Adrenal gland (tissue), 12 donors: ENCODE data around the gene PLAAT5. TPM values are rescaled to one million over a fixed set of nuclear protein-coding genes. Genes with fewer than 3 reads are reported as not detected.

Source experiments
- DNase-seq, 7 donors: peaks; one replicate each; pipeline ENCODE4 v3.0.0-alpha.2; 2019 to 2020
- H3K27ac ChIP-seq, 5 donors: fragments of 200-600 bp; sonication (generic) in 4 of 5; 1 replicate in 3 of 5; 2 replicates in 2 of 5; pipeline versions ENCODE4 v1.5.1 to v1.8.0; 2016 to 2020; ENCODE audit warnings: mild to moderate bottlenecking in 1 of 5
- H3K27me3 ChIP-seq: fragments of 200-600 bp; 2 replicates; pipeline ENCODE4 v1.8.0; 2021
- H3K36me3 ChIP-seq, 2 donors: fragments of 200-600 bp; replicated peaks in 1 of 2; 1 replicate in 1 of 2; 2 replicates in 1 of 2; pipeline versions ENCODE4 v1.5.1 to v1.8.0; 2018 to 2022
- H3K4me1 ChIP-seq, 2 donors: fragments of 200-600 bp; replicated peaks in 1 of 2; 1 replicate in 1 of 2; 2 replicates in 1 of 2; pipeline versions ENCODE4 v1.5.1 to v1.8.0; 2018 to 2021
- H3K4me3 ChIP-seq, 4 donors: fragments of 200-600 bp; sonication (generic) in 3 of 4; one replicate each; pipeline ENCODE4 v1.5.1; 2016 to 2018
- H3K9me3 ChIP-seq, 3 donors: fragments of 200-600 bp; sonication (generic) in 1 of 3; replicated peaks in 1 of 3; 1 replicate in 2 of 3; 2 replicates in 1 of 3; pipeline versions ENCODE4 v1.5.1 to v1.8.0; 2016 to 2021
- CTCF ChIP-seq, 6 experiments: fragments of 450-650 bp in 4 of 6; fragments of 200-600 bp in 2 of 6; sonication (generic) in 1 of 6; IDR thresholded peaks; 1 replicate in 5 of 6; 2 replicates in 1 of 6; pipeline versions ENCODE4 v1.5.1 to v1.8.0; 2016 to 2021; ENCODE audit warnings: antibody characterized with exemption in 6 of 6, mild to moderate bottlenecking in 2 of 6, moderate library complexity in 1 of 6
- POLR2A ChIP-seq, 2 donors: fragments of 450-650 bp; IDR thresholded peaks; one replicate each; pipeline ENCODE4 v1.6.1; 2017; ENCODE audit warnings: antibody characterized with exemption in 2 of 2, mild to moderate bottlenecking in 2 of 2, moderate library complexity in 1 of 2
- WGBS, 4 donors: extraction: QIAGEN DNeasy Blood & Tissue Kit in 2 of 4; methylation state at CpG; one replicate each; pipeline versions ENCODE4 v1.1.5 to v1.1.7; 2013 to 2017; 5-methylcytosine and 5-hydroxymethylcytosine counted together
- intact Hi-C, 2 donors: fragments of 100-400 bp; cut with DNase I; formaldehyde crosslinking; loops; one replicate each; pipeline versions ENCODE4 v1.14.1 to v1.15.0; 2022 to 2023
- polyA plus RNA-seq, 3 donors: library from polyadenylated mRNA; stranded (reverse); fragments of 200-250 nt in 2 of 3; fragments of 350-450 nt in 1 of 3; fragmentation: Illumina TruSeq in 1 of 3; extraction: RNeasy Lipid Tissue Mini Kit (QIAGEN cat#74804) in 1 of 3; gene quantifications; one replicate each; pipeline ENCODE4 v1.2.3, GENCODE V29; 2013 to 2014
- total RNA-seq, 9 donors: library from RNA; depleted of rRNA in 4 of 9; stranded (reverse); fragments of >200 nt in 4 of 9; fragments of 120-200 nt in 1 of 9; fragmentation: NEBNext Ultra II Directional in 1 of 9; extraction: Animal tissue kit (Norgen Biotek cat#: 25700) in 1 of 9; gene quantifications; one replicate each; pipeline versions ENCODE4 v1.1.0 to v1.2.4, GENCODE V29; 2013 to 2023
- donor health status: healthy with polysubstance abuse.
- donor health status: Bipolar disorder and iron deficiency.
- donor health status: DM: yes; HTN: yes; CAD: no.
- donor health status: DM: no; HTN: no; CAD: no.
- donor health status: DM: no; HTN: no; CAD: no.
- donor health status: DM: yes; HTN: yes; CAD: no.

The PLAAT5 gene
- total and polyA plus RNA-seq, 12 donors, result 0.64 to 8.1 (median 1.3) TPM; not detected in 2

- no peak for TF ChIP-seq CTCF (IDR thresholded peaks at IDR 0.05)
- no peak for TF ChIP-seq POLR2A (IDR thresholded peaks at IDR 0.05)
- no peaks in the 10 kb centered on the region for H3K36me3 ChIP-seq
- no peak overlapping the region for H3K27ac ChIP-seq
- peaks cover 5 to 13% of the 10 kb centered on the region in 2 donors for H3K4me1 ChIP-seq
- intact Hi-C loops, result no loop called here
- 66 to 75% (median 69%) methylated on average over 3 of the region's 3 CpGs for WGBS, 4 donors
- H3K4me3 ChIP-seq, result no peak overlapping the region
- no peaks in the 10 kb centered on the region for H3K27me3 ChIP-seq
- no peaks in the 10 kb centered on the region for H3K9me3 ChIP-seq
- DNase-seq, result no peak
Observed at GRCh38 chr11:63485777-63486176, 5.2 kb downstream of the PLAAT5 start.

GRCh38 chr11:63480039-63480438 lies 10.9 kb downstream of the PLAAT5 start:
- H3K27ac ChIP-seq, result no peak overlapping the region
- H3K9me3 ChIP-seq, result no peaks in the 10 kb centered on the region
- TF ChIP-seq CTCF (IDR thresholded peaks at IDR 0.05), result no peak
- TF ChIP-seq POLR2A (IDR thresholded peaks at IDR 0.05), result no peak

GRCh38 chr11:63478896-63479295 lies 12.1 kb downstream of the PLAAT5 start:
- WGBS, 4 donors, result 13 to 18% (median 17%) methylated on average over 5 of the region's 5 CpGs
- Histone ChIP-seq H3K4me3 (no peak overlapping the region), H3K36me3 (no peaks in the 10 kb centered on the region), H3K27me3 (no peaks in the 10 kb centered on the region), H3K9me3 (no peaks in the 10 kb centered on the region), H3K27ac (no peak overlapping the region), H3K4me1 (no peaks in the 10 kb centered on the region)
- DNase-seq, result peak; percentile 50 to 74 (median 57)
- TF ChIP-seq CTCF (IDR thresholded peaks at IDR 0.05), result peak; percentile 86 to 96 (median 92)
- TF ChIP-seq POLR2A (IDR thresholded peaks at IDR 0.05), result no peak
- intact Hi-C loops, result loop anchor here in 1 of 2 donors (5.0 kb wide), 2 partner anchors 158 to 258 kb away; no protein-coding TSS in a partner anchor

More at GRCh38 chr11:63480039-63480438, 10.9 kb downstream of the PLAAT5 start:
- Histone ChIP-seq H3K27me3 (no peaks in the 10 kb centered on the region), H3K4me1 (no peaks in the 10 kb centered on the region), H3K4me3 (no peak overlapping the region), H3K36me3 (no peaks in the 10 kb centered on the region)
- 77 to 90% (median 83%) methylated on average over 6 of the region's 6 CpGs for WGBS, 4 donors
- intact Hi-C loops, result loop anchor here in 1 of 2 donors (5.0 kb wide), 1 partner anchor 152 kb away; no protein-coding TSS in a partner anchor
- no peak for DNase-seq

- intact Hi-C loops, result loop anchor here in 1 of 2 donors (5.0 kb wide), 2 partner anchors 161 to 261 kb away; no protein-coding TSS in a partner anchor
Observed at GRCh38 chr11:63476618-63477017, 14.3 kb downstream of the PLAAT5 start.

More at GRCh38 chr11:63476618-63477017, 14.3 kb downstream of the PLAAT5 start:
- Histone ChIP-seq H3K9me3 (no peaks in the 10 kb centered on the region), H3K27me3 (no peaks in the 10 kb centered on the region), H3K36me3 (no peaks in the 10 kb centered on the region), H3K27ac (no peak overlapping the region), H3K4me1 (no peaks in the 10 kb centered on the region), H3K4me3 (no peak overlapping the region)
- TF ChIP-seq CTCF (IDR thresholded peaks at IDR 0.05) (no peak), POLR2A (IDR thresholded peaks at IDR 0.05) (no peak)
- DNase-seq, result no peak
